G401.6 (cell line): Measurements from ENCODE around the gene AP3B1.
"Not testable (repeated sequence)": the region's sequence is repeated elsewhere in the genome, so short reads cannot be mapped to it uniquely, and the experiment has no call there.

Experiments
- FAIRE-seq: peaks from 2 replicates; lab custom pipeline; 2012; peaks lifted over from hg19 to GRCh38; lab: Jason Lieb, UNC

AP3B1 gene

DNA sequence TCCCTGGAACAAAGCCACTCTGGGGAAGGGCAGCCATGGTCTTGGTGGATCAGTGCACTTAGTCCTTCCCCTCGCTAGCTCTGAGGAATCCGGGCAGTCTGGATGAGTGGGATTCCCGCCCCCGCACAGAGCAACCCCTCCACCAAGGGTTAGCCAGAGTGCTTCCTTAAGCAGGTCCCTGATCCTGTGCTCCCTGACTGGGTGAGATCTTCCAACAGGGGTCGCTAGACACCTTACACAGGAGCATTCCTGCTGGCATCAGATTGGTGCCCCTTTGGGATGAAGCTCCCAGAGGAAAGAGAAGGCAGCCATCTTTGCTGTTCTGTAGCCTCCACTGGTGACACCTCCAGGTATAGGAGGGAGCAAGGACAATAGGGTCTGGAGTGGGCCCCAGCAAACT is 228.8 kb downstream of the AP3B1 start:
- no peak for FAIRE-seq

DNA sequence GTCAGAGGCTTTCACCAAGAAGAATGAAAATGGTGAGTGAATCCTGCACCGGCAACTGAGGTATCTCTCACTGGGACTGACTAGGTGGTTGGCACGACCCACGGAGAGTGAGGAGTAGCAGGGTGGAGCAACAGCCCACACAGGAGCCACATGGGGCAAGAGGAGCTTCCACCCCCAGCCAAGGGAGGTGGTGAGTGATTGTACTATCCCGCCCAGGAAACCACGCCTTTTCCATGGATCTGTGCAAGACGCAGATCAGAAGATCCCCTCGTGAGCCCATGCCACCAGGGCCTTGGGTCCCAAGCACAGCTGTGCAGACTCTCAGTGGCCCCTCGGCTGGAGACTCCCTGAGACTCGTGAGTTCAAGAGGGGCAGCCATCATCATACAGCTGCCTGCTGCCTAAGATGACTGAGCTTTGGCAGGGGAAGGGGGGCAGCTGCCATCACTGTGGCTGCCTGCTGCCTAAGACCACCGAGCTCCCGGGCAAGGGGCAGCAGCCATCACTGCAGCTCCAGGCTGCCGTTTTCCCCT is 229.5 kb downstream of the AP3B1 start:
- no peak for FAIRE-seq

DNA sequence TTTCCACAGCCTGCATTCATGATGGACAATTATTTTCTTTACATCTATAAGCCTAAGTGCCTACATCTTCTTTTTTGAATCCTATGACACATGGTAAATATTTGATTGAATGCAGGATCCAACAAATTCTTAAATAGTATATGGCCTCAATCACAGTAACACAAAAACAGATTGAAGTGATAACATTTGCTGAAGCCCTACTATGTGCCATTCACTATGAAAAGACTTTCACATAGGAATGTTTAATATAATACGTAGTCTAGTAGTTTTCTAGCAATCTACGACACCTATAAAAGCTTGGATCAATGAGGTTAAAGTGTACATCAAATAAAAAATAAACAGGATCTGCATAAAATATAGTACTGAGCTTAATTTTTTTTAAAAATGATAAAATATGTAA is 231.0 kb downstream of the AP3B1 start:
- FAIRE-seq = peak; percentile 59

DNA sequence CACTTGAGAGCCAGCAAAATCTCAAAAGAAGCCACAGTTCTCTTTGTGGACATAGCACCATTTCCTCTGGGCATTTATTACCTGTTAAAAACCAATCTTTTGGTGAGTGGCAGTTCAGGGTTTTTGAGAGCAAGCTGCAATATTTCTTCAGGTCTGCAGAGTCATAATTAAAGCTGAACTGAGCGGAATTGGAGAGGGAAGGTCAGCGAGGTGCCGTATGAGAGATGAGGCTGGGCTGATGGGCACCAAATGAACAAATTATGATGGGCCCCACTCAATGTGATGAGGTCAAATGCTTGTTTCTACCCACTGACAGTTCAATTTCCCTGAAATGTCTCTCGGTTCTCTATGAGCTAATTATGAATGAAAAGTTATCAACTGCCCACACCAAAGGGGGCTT is 231.9 kb downstream of the AP3B1 start:
- FAIRE-seq = no peak

DNA sequence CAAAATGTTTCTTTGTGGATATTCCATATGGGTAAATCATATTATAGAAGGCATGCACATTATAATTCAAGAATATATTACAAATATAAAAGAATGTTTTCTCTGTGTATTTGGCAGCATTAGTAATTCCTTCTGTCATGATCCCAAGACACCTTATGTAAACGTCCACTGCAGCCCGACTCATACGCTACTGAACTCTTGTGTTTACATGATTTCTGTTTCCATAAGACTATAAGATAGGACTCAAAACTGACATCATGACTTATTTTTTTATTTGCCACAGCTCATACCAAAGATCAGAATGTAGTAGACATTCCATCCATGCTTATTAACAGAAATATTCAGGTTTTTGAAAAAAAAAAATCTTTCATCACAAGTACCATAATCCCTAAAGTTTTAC is 234.1 kb downstream of the AP3B1 start:
- FAIRE-seq = no peak

DNA sequence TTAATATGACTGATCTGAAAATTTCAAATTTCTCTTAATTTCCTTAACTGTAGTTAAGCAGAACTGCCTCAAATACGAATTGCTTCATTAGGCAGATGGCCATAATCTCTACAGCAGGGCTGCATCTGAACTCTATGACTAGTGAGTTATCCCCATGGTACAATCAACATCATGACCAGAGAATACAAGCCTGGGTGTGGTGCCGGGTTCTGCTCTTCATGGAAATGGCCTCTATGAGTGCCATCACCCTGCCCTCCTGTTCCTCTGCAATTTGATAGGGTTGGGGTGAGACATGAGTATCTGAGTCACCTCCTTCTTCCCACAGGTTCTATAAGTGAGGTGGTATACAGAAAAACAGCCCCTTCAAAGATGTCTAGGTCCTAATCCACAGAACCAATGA is 235.9 kb downstream of the AP3B1 start:
- no peak for FAIRE-seq

DNA sequence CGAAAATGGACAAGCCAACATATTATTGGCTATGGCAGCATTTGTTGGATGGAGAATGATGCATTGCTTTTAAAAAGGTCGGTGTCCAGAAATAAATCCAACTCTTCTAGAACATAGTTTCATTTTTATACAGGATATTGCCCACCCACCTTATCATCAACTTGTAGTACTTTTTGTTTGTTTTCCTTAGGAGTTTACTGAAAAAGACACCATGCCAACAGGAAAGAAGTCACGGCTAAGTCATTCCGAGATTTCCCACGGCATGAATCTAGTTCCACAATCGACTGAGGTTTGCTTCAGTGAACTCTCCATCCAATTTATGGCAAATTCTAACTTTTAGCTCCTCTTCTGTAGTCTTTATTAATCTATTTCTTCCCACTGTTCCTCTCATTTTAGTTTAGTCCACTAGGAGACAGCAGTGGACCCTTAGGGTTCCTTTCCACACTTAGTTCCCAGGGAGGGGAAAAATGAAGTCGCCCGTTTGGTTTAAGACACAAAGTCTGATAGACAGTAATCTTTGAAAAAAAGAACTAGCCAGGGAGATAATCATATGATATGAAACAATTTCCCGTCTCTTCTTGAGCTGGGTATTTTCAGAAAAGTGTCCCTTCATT is 237.5 kb downstream of the AP3B1 start:
- FAIRE-seq = no peak

DNA sequence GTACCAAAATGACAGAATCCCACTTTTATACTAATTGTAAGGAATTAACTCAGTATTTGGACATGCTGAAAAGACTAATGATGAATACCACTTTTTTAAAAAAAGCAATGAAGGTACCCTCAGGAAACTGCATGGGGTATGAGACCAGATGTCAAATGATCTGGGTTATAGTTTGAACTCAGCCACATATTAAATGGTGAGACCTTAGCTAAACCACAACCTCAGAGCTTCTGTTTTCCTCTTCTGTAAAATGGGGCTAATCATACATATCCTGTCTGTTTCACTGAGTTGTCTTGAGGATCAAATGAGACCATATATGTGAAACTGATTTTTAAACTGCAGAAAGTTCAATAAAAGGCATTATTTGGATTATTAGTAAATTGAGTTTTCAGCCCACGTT is 238.4 kb downstream of the AP3B1 start:
- FAIRE-seq = no peak

DNA sequence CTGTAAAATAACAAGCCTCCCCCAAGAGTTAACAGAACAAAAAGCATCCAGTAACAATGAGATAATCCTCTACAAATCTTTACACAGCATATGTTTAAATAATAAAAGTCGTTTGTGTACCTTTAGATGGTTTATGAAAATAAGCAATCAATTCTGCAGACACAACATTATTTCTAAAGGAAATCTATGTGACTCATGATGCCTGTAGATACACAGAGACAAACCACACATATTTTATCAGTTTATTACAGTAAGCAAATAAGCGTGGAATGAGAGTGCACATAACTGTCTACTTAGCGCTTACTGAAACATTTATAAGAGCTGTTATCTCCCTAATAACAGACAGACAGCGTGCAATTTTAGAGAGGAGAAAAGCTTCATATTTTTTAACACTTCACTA is 243.6 kb downstream of the AP3B1 start:
- FAIRE-seq = no peak

DNA sequence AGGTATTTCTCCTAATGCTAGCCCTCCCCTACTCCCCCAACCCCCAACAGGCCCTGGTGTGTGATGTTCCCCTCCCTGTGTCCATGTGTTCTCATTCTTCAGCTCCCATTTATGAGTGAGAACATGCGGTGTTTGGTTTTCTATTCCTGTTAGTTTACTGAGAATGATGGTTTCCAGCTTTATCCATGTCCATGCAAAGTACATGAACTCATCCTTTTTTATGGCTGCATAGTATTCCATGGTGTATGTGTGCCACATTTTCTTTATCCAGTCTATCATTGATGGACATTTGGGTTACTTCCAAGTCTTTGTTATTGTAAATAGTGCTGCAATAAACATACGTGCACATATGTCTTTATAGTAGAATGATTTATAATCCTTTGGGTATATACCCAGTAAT is 247.7 kb downstream of the AP3B1 start:
- FAIRE-seq = not testable (repeated sequence)

DNA sequence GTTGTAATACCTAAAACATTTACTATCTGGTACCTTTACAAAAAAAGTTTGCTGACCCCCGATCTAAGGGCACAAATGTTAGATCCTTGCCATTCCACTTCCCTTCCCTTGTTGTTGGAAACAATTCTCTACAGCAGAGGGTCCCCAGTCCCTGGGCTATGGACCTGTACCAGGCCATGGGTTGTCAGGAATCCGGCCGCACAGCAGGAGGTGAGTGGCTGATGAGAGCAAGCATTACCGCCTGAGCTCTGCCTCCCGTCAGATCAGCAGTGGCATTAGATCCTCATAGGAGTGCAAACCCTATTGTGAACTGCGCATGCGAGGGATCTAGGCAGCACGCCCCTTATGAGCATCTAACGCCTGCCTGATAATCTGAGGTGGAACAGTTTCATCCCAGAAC is 248.5 kb downstream of the AP3B1 start:
- no peak for FAIRE-seq

DNA sequence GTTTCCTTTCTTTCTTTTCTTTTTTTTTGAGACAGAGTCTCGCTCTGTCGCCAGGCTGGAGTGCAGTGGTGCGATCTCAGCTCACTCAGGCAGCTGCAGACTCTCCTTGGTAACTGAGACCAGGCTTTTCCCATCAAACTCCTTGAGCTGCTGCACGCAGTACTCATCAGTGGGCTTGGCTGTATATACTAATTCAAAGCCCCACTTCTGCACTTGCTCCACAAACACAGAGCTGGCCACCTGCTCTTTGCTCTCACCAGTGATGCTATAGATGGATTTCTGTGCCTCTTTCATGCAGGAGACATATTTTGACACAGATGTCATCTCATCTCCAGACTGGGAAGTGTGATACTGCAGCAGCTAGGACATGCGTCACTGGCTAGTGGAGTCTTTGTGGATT is 252.7 kb downstream of the AP3B1 start:
- FAIRE-seq = no peak

DNA sequence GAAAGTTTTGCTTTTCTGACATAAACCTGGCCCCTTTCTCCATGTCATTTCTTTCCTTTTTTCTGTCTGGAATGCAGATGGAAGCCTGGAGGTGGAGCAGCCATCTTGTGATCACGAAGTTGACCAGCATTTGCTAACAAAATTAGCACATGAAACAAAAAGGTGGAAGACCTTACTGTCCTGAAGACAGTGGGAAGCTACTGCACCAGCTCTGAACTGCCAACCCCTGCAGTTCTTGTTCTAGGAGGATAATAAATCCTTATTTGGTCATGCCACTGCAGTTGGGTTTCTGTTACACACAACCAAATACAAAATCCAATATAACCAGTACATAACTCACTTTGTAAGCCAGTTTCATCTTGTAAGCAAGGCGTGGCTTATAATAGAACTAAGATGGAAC is 269.0 kb downstream of the AP3B1 start:
- FAIRE-seq = no peak

DNA sequence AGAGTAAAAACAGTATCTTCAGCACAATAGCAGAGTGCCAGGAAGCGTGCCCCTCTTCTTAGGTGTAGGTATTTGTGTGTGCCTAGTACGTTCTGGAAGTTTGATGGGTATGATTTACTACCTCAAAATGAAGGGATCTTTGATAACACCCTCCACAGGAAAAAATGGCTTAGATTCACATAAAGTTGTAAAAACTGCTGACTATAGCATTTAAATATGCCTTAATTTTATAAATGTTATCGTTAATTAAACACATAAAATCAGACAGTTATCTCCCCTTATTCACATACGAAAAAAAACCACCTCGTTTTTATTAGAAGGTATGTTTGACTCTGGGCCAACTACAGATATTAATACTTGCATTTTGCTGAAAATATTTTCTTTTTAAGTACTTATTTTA is 274.8 kb downstream of the AP3B1 start:
- no peak for FAIRE-seq

DNA sequence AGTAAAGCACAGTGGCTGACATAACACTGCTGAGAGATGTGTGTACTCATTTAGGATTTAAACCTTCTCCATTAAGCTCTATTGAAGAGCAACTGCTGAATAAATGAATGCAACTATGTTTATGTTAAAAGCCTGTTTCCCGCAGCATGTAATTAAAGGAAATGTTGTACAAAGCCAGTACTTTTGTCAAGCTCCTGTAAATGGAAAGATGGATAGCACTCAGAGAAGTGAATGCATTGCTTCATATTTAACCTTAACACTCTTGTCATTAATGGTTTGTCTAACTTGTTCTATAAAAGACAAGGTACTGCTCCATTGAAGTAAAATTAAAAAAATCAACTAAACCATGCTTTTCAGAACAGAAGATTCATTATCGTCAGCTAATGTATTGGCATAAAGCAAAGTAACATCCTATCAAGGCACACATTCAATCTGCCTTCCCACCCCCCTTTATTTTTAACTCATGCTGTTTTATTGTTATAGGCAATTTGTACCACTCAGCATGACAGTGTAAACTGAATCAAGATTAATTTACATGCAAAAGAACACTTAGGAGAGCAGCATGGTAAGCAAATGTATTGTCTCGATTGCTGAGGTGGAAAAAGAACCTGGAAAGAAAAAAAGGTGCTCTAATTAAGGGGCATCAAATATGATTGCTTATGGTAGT is 277.5 kb downstream of the AP3B1 start:
- no peak for FAIRE-seq

DNA sequence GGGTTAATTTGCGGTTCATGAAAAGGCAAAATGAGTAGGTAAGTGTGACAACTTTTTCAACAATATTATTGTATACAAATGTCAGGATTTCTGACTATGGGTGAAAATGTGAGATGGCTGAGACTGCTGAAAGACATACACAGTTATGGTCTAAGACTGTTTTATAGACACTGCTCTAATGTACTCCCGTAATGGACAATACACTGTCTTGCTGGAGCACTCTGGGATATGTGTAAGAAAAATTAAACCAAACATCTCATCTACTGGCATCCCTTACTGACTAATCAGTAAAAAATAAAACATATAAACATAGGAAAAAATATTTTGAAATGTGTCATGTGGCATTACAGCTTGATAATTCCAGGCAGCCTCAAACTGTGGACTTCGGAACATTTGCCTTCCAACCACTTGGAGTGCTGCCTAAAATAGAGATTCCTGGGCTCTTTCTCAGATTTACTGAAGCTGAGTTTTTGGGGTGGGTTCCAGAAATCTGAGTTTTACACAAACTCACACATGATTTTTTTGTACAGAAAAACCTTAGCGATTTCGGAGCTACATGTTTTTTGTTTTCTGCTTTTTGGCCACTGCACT is 284.5 kb downstream of the AP3B1 start:
- FAIRE-seq = no peak

DNA sequence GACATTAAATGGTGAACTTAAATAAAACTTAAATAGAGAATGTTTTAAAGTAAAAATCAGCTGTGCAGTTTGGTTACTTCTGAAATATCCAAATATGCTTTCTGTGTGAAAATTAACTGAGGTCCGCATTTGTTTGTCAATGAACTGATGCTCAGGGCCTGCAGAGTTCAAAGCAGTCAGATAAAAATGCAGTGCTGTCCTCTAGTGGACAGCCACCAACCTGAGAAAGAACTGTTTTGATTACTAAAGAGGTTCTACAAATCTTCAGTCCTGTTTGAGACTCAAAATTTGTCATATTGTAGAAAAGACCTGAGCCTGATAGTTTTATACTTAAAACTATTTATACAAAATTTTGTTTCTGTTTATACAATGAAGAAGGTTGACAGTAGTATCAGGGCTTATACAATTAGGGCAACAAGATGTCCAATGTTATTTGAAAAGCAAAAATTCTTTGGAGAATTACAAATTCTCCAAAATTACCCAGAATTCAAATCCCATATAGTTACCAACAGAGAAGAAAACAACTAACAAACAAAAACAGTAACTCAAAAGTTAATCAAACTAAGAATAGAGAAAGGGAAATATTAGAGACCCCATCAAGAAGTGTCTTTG is 286.0 kb downstream of the AP3B1 start:
- FAIRE-seq = peak; percentile 86

DNA sequence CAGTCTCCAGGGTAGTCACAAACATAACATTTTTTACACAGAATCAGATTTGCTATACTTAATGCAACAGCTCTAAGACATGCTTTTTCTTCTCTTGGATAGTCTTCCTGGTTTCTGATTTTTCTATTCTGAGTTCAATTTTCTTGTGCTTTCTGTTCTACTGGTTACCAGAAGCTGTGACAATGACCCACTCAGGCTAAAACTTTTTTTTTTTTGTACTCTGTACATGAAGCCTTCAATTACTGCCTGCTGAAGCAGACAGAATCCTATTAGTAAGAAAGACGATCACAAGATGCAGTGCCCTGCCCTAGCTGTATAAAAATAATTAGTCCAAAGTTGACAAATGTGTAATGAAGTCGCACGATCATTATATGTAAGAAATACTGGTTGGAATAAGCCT is 287.3 kb downstream of the AP3B1 start:
- FAIRE-seq = no peak

DNA sequence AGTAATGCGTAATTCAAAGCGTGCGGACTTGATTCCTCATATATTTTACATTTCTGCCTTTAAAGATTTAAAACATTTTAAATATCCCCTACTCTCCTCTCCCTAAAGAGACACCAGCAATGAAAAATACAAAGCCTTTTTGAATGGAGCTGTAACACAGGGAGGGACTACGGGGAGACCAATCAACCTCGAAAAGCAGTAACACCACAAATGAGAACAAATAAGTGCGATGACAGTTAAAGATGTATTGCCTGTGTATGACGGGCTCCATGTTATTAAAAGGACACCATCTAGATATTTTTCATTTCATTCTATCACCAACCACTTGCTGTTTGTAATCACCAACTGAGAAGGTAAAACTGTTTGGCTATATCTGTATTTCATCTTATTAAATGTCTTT is 288.0 kb downstream of the AP3B1 start:
- no peak for FAIRE-seq

DNA sequence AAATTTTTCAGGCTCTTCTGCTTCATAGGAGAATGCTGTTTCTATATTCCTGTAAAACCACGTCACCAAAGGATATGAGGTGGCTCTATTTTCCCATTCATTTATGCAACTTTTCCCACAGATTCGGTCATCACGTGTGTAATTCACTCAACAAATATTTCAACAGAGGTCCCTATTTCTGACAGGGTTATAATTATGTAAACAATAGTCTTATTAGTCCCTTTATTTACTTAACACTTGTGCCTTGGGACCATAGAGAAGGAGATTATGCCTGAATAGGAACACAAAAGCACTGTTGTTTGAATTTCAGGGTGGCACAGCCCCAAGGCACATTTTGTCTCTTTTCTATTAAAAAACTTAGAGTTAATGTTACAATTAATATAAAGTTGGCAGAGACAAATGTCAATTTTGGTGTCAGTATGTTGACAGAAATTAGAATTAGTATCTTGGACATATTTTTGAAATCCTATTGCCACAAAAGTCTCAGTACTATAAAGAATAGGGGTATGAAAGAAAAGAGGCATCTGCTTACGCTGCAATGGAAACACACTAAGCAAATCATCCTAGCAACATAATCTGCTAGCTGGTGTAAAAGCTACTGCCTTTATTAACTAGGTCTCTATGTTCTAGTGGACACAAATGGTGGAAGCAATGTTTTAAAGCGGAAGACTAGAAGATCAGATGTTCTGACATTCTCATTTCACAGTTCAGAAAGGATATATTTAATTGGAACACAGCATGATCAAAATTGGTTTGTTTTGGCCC is 289.3 kb downstream of the AP3B1 start:
- FAIRE-seq = no peak

DNA sequence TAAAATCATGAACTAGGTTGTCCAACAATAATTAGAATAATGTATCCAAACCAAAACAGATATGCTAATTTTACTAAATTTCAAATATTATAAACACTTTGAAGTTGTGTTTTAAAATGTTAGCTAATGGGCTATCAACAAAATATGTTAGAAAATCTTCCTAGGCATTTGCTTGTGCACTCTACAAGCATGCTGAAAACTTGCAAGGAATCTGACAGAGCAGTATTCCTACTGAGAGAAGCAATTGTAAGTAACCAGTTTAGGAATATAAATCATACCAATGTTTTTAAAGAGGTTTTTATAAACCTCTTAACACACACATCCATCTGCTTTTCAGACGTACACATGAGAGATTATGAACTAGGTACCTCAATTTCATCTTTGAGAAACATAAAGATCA is 289.9 kb downstream of the AP3B1 start:
- peak; percentile 66 for FAIRE-seq

DNA sequence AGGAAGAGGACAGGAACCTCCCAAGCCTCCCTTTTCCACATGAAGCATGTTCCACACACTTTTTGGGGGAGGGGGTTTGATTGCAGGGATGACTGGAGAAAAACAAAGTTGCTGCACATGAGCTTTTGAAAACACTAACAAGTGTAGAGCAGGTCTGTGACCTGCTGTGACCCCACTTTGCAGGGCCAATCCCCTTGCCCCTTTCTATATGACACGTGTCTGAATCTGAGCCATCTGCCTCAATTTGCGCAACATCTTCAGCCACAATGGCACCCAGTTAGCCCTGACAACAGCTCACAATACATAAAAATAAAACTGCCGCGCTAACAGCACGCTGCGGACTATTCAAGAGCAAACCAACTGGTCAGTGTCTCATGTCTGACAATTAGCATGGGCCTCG is 290.6 kb downstream of the AP3B1 start:
- FAIRE-seq = no peak

DNA sequence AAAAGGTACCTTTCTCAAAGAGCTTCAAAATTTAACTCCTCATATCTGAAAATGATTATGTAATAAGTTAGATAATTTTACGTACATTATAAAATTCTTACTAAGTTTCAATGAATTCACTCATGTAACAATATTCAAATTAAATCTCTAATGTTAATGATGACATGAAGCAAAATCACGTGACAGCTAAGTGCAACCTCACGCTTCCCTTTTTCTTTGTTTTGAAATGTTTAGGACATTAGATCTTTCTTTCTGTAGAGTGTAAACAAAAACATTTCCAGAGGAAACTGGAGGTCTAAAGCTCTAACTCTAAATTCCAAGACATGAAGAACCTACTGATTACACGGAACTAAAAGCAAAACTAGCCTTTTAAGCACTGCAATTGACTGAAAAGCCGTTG is 291.0 kb downstream of the AP3B1 start:
- peak; percentile 78 for FAIRE-seq
